Measurements from ENCODE around the gene EDDM13.
"Not testable (repeated sequence)": the region's sequence is repeated elsewhere in the genome, so short reads cannot be mapped to it uniquely, and the experiment has no call there.

EDDM13 gene

GRCh38 chr19:56272161-56272798 is at the start of gene EDDM13:
Gene EDDM13 (plus strand): TSS chr19:56272748. CDS start chr19:56272835, 87 bp downstream.
- no peak for DNase-seq (ENCODE audit: low read depth in 4 of 4, low spot score in 1 of 4)

GRCh38 chr19:56222901-56223300 is 49.6 kb upstream of the EDDM13 start:
- no peak for DNase-seq (ENCODE audit: low read depth in 4 of 4, low spot score in 1 of 4)

GRCh38 chr19:56223481-56223880 is 49.1 kb upstream of the EDDM13 start:
- DNase-seq (ENCODE audit: low read depth in 4 of 4, low spot score in 1 of 4), result no peak

- DNase-seq (ENCODE audit: low read depth in 4 of 4, low spot score in 1 of 4), result no peak
These were observed 27.3 kb upstream of the EDDM13 start for GRCh38 chr19:56245121-56245740.

GRCh38 chr19:56245764-56246163 is 26.8 kb upstream of the EDDM13 start:
- not testable (repeated sequence) for DNase-seq (ENCODE audit: low read depth in 4 of 4, low spot score in 1 of 4)

- not testable (repeated sequence) for DNase-seq (ENCODE audit: low read depth in 4 of 4, low spot score in 1 of 4)
These were observed 23.7 kb upstream of the EDDM13 start for GRCh38 chr19:56248736-56249338.

GRCh38 chr19:56252699-56253422 is 19.7 kb upstream of the EDDM13 start:
- DNase-seq (ENCODE audit: low read depth in 4 of 4, low spot score in 1 of 4), result peak; percentile 53 to 58 (median 56)

- DNase-seq (ENCODE audit: low read depth in 4 of 4, low spot score in 1 of 4), result no peak
These were observed 18.8 kb upstream of the EDDM13 start for GRCh38 chr19:56253737-56254136.

GRCh38 chr19:56258272-56258671 is 14.3 kb upstream of the EDDM13 start:
- DNase-seq (ENCODE audit: low read depth in 4 of 4, low spot score in 1 of 4), result no peak

GRCh38 chr19:56261145-56261544 is 11.4 kb upstream of the EDDM13 start:
- no peak for DNase-seq (ENCODE audit: low read depth in 4 of 4, low spot score in 1 of 4)

- DNase-seq (ENCODE audit: low read depth in 4 of 4, low spot score in 1 of 4), result not testable (repeated sequence)
These were observed 10.6 kb upstream of the EDDM13 start for GRCh38 chr19:56261932-56262331.

- DNase-seq (ENCODE audit: low read depth in 4 of 4, low spot score in 1 of 4), result no peak
These were observed 9.2 kb upstream of the EDDM13 start for GRCh38 chr19:56263319-56263718.

GRCh38 chr19:56266051-56266450 is 6.5 kb upstream of the EDDM13 start:
- DNase-seq (ENCODE audit: low read depth in 4 of 4, low spot score in 1 of 4), result no peak

- DNase-seq (ENCODE audit: low read depth in 4 of 4, low spot score in 1 of 4), result no peak
These were observed 3.2 kb upstream of the EDDM13 start for GRCh38 chr19:56269348-56269747.

- no peak for DNase-seq (ENCODE audit: low read depth in 4 of 4, low spot score in 1 of 4)
These were observed 1.9 kb upstream of the EDDM13 start for GRCh38 chr19:56270676-56271075.

GRCh38 chr19:56271151-56271550 is 1.4 kb upstream of the EDDM13 start:
- DNase-seq (ENCODE audit: low read depth in 4 of 4, low spot score in 1 of 4), result no peak

- DNase-seq (ENCODE audit: low read depth in 4 of 4, low spot score in 1 of 4), result no peak
These were observed 1.1 kb downstream of the EDDM13 start for GRCh38 chr19:56273563-56274117.

- DNase-seq (ENCODE audit: low read depth in 4 of 4, low spot score in 1 of 4), result no peak
These were observed 10.3 kb downstream of the EDDM13 start for GRCh38 chr19:56282809-56283208.

GRCh38 chr19:56284746-56285145 is 12.2 kb downstream of the EDDM13 start:
- no peak for DNase-seq (ENCODE audit: low read depth in 4 of 4, low spot score in 1 of 4)

- DNase-seq (ENCODE audit: low read depth in 4 of 4, low spot score in 1 of 4), result no peak
These were observed 17.6 kb downstream of the EDDM13 start for GRCh38 chr19:56290104-56290503.

GRCh38 chr19:56291867-56292266 is 19.3 kb downstream of the EDDM13 start:
- DNase-seq (ENCODE audit: low read depth in 4 of 4, low spot score in 1 of 4), result no peak

- no peak for DNase-seq (ENCODE audit: low read depth in 4 of 4, low spot score in 1 of 4)
These were observed 22.0 kb downstream of the EDDM13 start for GRCh38 chr19:56294549-56294948.
